A549 (cell line): ENCODE measurements around the gene PCED1A.

Experiments used
- BHLHE40 ChIP-seq: IDR thresholded peaks from 2 replicates; pipeline ENCODE4 v1.6.1; 2012; ENCODE audit warnings: low read depth, low read length, inconsistent platforms
- MAFK ChIP-seq: fragments of 450-650 bp; IDR thresholded peaks from 2 replicates; pipeline ENCODE4 v1.6.1; 2014; ENCODE audit not compliant: partially characterized antibody
- PBX3 ChIP-seq: IDR thresholded peaks from 2 replicates; pipeline ENCODE4 v1.6.1; 2012
- PHF8 ChIP-seq: fragments of 200-600 bp; sonication (generic); IDR thresholded peaks from 2 replicates; pipeline ENCODE4 v1.6.1; 2016; ENCODE audit warnings: low read depth, mild to moderate bottlenecking, antibody characterized with exemption, moderate library complexity, borderline replicate concordance
- POLR2A ChIP-seq: IDR thresholded peaks from 2 replicates; pipeline ENCODE4 v1.6.1; 2012; ENCODE audit warnings: mild to moderate bottlenecking, low read length
- POLR2AphosphoS2 ChIP-seq: conservative IDR thresholded peaks from 2 replicates; pipeline ENCODE4 v1.6.1; 2012; ENCODE audit warnings: low read length, improper control_type of control experiment, inconsistent platforms
- RARB ChIP-seq: fragments of 250-450 bp; sonication (Bioruptor Pico); IDR thresholded peaks from 2 replicates; pipeline ENCODE4 v1.8.0; 2021; ENCODE audit warnings: mild to moderate bottlenecking, moderate library complexity
- TF ChIP-seq, protein P1 (sequence below): fragments of >200 bp; sonication (Bioruptor Twin); formaldehyde crosslinking; IDR thresholded peaks from 3 replicates; pipeline ENCODE4 v1.5.1; 2016

DNA sequence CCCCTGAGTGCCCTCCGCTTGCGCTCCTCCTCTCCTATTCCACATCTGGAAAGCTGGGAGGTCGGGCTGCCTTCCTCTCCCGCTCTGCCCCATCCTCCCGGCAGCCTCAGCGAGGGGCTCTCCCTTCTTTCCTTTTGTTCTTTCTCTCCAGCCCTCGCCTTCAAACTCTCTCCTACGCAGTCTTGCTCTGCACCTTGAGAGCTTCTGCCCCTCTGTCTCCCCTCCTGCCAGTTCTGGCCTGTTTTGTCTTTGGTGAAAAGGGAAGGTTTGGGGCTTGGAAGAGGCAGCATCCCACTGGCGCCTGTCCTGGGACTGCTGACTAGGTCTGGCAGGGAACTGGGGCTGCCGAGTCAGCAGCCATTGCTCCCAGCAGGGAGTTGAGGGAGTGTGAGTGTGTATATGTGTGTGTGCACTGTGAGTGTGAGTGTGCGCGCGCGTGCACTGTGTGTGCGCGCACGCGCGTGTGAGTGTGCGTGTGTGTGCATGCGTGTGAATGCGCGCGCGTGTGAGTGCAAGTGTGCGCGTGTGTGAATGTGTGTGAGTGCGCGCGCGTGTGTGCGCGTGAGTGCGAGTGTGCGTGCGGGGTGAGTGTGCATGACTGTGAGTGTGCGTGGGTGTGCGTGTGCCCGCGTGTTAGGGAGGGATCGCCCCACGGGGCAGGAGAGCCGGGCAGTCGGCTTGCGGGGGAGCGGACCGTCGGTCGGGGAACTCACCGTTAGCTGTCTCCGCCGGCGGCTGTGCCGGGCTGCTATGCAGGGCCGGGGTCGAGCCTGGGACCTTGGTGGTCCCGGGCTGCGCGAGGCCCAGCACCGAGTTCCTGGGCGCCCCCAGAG, 40.6 kb downstream of the PCED1A start:
- TF ChIP-seq RARB (CRISPR knock-in tag) (no peak), POLR2A (0 out of 2 replicates have a peak, but pooled peaks have one; percentile 7), POLR2AphosphoS2 (no peak), MAFK (peak; percentile 49), PHF8 (no peak), BHLHE40 (no peak), PBX3 (no peak)
- TF ChIP-seq, protein P1, sequence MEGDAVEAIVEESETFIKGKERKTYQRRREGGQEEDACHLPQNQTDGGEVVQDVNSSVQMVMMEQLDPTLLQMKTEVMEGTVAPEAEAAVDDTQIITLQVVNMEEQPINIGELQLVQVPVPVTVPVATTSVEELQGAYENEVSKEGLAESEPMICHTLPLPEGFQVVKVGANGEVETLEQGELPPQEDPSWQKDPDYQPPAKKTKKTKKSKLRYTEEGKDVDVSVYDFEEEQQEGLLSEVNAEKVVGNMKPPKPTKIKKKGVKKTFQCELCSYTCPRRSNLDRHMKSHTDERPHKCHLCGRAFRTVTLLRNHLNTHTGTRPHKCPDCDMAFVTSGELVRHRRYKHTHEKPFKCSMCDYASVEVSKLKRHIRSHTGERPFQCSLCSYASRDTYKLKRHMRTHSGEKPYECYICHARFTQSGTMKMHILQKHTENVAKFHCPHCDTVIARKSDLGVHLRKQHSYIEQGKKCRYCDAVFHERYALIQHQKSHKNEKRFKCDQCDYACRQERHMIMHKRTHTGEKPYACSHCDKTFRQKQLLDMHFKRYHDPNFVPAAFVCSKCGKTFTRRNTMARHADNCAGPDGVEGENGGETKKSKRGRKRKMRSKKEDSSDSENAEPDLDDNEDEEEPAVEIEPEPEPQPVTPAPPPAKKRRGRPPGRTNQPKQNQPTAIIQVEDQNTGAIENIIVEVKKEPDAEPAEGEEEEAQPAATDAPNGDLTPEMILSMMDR: no peak
